ENCODE results near the gene PSMB1.

DNA sequence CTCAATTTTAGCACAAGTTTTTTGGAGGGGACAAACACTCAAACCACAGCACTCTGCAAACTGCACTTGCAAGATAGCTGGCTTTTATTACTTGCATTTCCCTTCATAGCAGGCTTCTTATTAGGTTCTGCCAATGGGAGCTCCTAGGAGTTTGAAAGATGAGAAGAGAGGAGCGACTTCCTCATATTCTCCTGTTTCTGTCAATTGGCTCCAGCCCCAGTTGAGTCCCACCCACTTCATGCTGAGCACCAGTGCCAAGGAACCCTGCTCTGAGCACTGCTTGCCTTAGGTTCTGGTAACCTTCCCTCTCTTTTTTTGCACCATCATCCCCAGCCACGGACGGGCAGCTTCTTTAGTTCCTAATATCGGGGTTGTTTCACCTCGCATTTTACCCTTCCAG, 67.9 kb downstream of the PSMB1 start:
- TF ChIP-seq POLR2A (IDR thresholded peaks at IDR 0.05; ENCODE audit: low read depth, low read length): no peak
- no peak for TF ChIP-seq MAX (IDR thresholded peaks at IDR 0.05; ENCODE audit: insufficient read depth, insufficient read length)
- TF ChIP-seq CTCF (IDR thresholded peaks at IDR 0.05; ENCODE audit: extremely low read depth in 1 of 2, insufficient read depth in 1 of 2, low read depth in 1 of 2, low read length in 2 of 2): no peak
- TF ChIP-seq POLR2AphosphoS5 (IDR thresholded peaks at IDR 0.05; ENCODE audit: insufficient read depth, low read depth, low read length): no peak
- TF ChIP-seq FOS (IDR thresholded peaks at IDR 0.05; ENCODE audit: borderline replicate concordance, insufficient read depth, low read length): no peak
- no peak for TF ChIP-seq JUN (IDR thresholded peaks at IDR 0.05; ENCODE audit: borderline replicate concordance, insufficient read depth, insufficient read length, low read depth)
- TF ChIP-seq EZH2 (IDR thresholded peaks at IDR 0.05; ENCODE audit: borderline replicate concordance, low read depth, low read length, severe bottlenecking): no peak
- TF ChIP-seq GATA2 (IDR thresholded peaks at IDR 0.05; ENCODE audit: insufficient read depth, insufficient read length, low read depth, low read length): no peak
